Vagina (tissue), 2 donors: ENCODE results near the gene LANCL3.
"Not testable (repeated sequence)": the region's sequence is repeated elsewhere in the genome, so short reads cannot be mapped to it uniquely, and the experiment has no call there.

Experiments
- POLR2A ChIP-seq, 2 donors: fragments of 450-650 bp; IDR thresholded peaks; one replicate each; pipeline ENCODE4 v1.6.1; 2017; ENCODE audit warnings: antibody characterized with exemption in 2 of 2, mild to moderate bottlenecking in 2 of 2, moderate library complexity in 2 of 2
- POLR2AphosphoS5 ChIP-seq, 2 donors: sonication (generic); formaldehyde crosslinking; IDR thresholded peaks; one replicate each; pipeline ENCODE4 v1.9.0; 2017; ENCODE audit warnings: antibody characterized with exemption in 2 of 2, mild to moderate bottlenecking in 2 of 2, low read depth in 1 of 2; ENCODE audit not compliant: insufficient read depth in 1 of 2
- TF ChIP-seq, protein P1 (sequence below), 3 experiments: fragments of 450-650 bp in 2 of 3; fragments of 200-600 bp in 1 of 3; sonication (generic) in 1 of 3; IDR thresholded peaks; one replicate each; pipeline ENCODE4 v1.5.1; 2017 to 2019; ENCODE audit warnings: antibody characterized with exemption in 3 of 3, mild to moderate bottlenecking in 2 of 3, moderate library complexity in 2 of 3

GRCh38 chrX:37523673-37524072 lies 47.8 kb upstream of the LANCL3 start:
- not testable (repeated sequence) for TF ChIP-seq POLR2A (IDR thresholded peaks at IDR 0.05); POLR2AphosphoS5 (IDR thresholded peaks at IDR 0.05; ENCODE audit: insufficient read depth in 1 of 2, low read depth in 1 of 2)
- TF ChIP-seq, protein P1, sequence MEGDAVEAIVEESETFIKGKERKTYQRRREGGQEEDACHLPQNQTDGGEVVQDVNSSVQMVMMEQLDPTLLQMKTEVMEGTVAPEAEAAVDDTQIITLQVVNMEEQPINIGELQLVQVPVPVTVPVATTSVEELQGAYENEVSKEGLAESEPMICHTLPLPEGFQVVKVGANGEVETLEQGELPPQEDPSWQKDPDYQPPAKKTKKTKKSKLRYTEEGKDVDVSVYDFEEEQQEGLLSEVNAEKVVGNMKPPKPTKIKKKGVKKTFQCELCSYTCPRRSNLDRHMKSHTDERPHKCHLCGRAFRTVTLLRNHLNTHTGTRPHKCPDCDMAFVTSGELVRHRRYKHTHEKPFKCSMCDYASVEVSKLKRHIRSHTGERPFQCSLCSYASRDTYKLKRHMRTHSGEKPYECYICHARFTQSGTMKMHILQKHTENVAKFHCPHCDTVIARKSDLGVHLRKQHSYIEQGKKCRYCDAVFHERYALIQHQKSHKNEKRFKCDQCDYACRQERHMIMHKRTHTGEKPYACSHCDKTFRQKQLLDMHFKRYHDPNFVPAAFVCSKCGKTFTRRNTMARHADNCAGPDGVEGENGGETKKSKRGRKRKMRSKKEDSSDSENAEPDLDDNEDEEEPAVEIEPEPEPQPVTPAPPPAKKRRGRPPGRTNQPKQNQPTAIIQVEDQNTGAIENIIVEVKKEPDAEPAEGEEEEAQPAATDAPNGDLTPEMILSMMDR (IDR thresholded peaks at IDR 0.05), result not testable (repeated sequence)
